Endothelial cell of umbilical vein (primary cell): ENCODE data around the gene ANHX. TPM values are rescaled to one million over a fixed set of nuclear protein-coding genes. Genes with fewer than 3 reads are reported as not detected.

Experiments
- BruUV-seq: library from RNA; stranded (reverse); fragments of 400-500 nt; replicated peaks from 2 replicates; lab custom pipeline; 2021; lab: Mats Ljungman, UMichigan
- CTCF ChIA-PET: fragments of 300-600, 350-600 bp; sonication (Branson Sonifier 250); formaldehyde crosslinking; loops from one replicate; lab custom pipeline; 2021; ENCODE audit warnings: antibody characterized with exemption, inconsistent platforms; lab: Charles Lee
- POLR2A ChIA-PET: fragments of 300-600, 350-600 bp; sonication (Branson Sonifier 250); formaldehyde crosslinking; loops from one replicate; lab custom pipeline; 2021; ENCODE audit warnings: antibody characterized with exemption, inconsistent platforms; lab: Charles Lee
- DNase-seq: peaks from one replicate; pipeline ENCODE4 v3.0.0-alpha.2; 2011; ENCODE audit warnings: low read depth, low spot score
- FAIRE-seq: peaks from 2 replicates; lab custom pipeline; 2011; peaks lifted over from hg19 to GRCh38; lab: Jason Lieb, UNC
- H2AFZ ChIP-seq: 2 replicates; pipeline ENCODE4 v1.6.0; 2012; ENCODE audit warnings: low read depth, low read length, control low read depth, inconsistent platforms
- H3K27ac ChIP-seq: 2 replicates; pipeline ENCODE4 v1.5.1; 2011; ENCODE audit warnings: low read depth, mild to moderate bottlenecking, control low read depth, low read length, moderate library complexity; ENCODE audit not compliant: insufficient read depth
- H3K27me3 ChIP-seq, 2 experiments: 2 replicates each; pipeline versions ENCODE4 v1.6.0 to v1.6.1; 2011; ENCODE audit warnings: low read length in 2 of 2, mixed read lengths in 1 of 2; ENCODE audit not compliant: control insufficient read depth in 2 of 2, insufficient read depth in 2 of 2
- H3K36me3 ChIP-seq, 2 experiments: 2 replicates in 1 of 2; 3 replicates in 1 of 2; pipeline ENCODE4 v1.5.1; 2011; ENCODE audit warnings: low read length in 2 of 2, mild to moderate bottlenecking in 1 of 2, moderate library complexity in 1 of 2; ENCODE audit not compliant: control insufficient read depth in 2 of 2, insufficient read depth in 2 of 2; ENCODE audit errors: extremely low read depth in 1 of 2
- H3K4me1 ChIP-seq: 3 replicates; pipeline ENCODE4 v1.5.1; 2011; ENCODE audit warnings: mild to moderate bottlenecking, low read length; ENCODE audit not compliant: control insufficient read depth, insufficient read depth; ENCODE audit errors: extremely low read depth
- H3K4me2 ChIP-seq: 2 replicates; pipeline ENCODE4 v1.6.1; 2011; ENCODE audit warnings: low read length, control low read depth, mixed read lengths; ENCODE audit not compliant: insufficient read depth
- H3K4me3 ChIP-seq, 3 experiments: fragments of 200-600 bp in 1 of 3; sonication (generic), shearing (Covaris generic) in 1 of 3; replicated peaks in 1 of 3; 2 replicates each; pipeline ENCODE4 v1.5.1; 2011 to 2016; ENCODE audit warnings: control low read depth in 3 of 3, low read length in 3 of 3, mild to moderate bottlenecking in 2 of 3, inconsistent platforms in 1 of 3, low read depth in 1 of 3, moderate library complexity in 1 of 3; ENCODE audit not compliant: insufficient read depth in 1 of 3
- H3K79me2 ChIP-seq: 2 replicates; pipeline ENCODE4 v1.6.0; 2012; ENCODE audit warnings: low read length, inconsistent platforms; ENCODE audit not compliant: control insufficient read depth, insufficient read depth
- H3K9ac ChIP-seq: replicated peaks from 2 replicates; pipeline ENCODE3; 2011; ENCODE audit warnings: low read length, control low read depth; ENCODE audit not compliant: insufficient read depth; ENCODE audit errors: extremely low read depth
- H3K9me1 ChIP-seq: replicated peaks from 3 replicates; pipeline ENCODE4 v1.6.0; 2011; ENCODE audit warnings: mild to moderate bottlenecking, low read length; ENCODE audit not compliant: control insufficient read depth, insufficient read depth; ENCODE audit errors: extremely low read depth
- H3K9me3 ChIP-seq: replicated peaks from 2 replicates; pipeline ENCODE4 v1.5.1; 2012; ENCODE audit warnings: low read length, inconsistent platforms; ENCODE audit not compliant: control insufficient read depth, insufficient read depth
- H4K20me1 ChIP-seq: replicated peaks from 2 replicates; pipeline ENCODE3; 2011; ENCODE audit warnings: mild to moderate bottlenecking, low read length; ENCODE audit not compliant: control insufficient read depth, insufficient read depth; ENCODE audit errors: extremely low read depth
- CTCF ChIP-seq, 2 donors: IDR thresholded peaks; 1 replicate in 1 of 2; 2 replicates in 1 of 2; pipeline ENCODE4 v1.5.1; 2011; ENCODE audit warnings: low read length in 2 of 2, mild to moderate bottlenecking in 2 of 2, moderate library complexity in 2 of 2, control low read depth in 1 of 2, inconsistent platforms in 1 of 2, low read depth in 1 of 2; ENCODE audit not compliant: insufficient read depth in 1 of 2; ENCODE audit errors: extremely low read depth in 1 of 2
- EZH2 ChIP-seq: IDR thresholded peaks from 2 replicates; pipeline ENCODE4 v1.6.1; 2012; ENCODE audit warnings: borderline replicate concordance, low read depth, mild to moderate bottlenecking, moderate library complexity, low read length, inconsistent platforms; ENCODE audit not compliant: severe bottlenecking
- FOS ChIP-seq: IDR thresholded peaks from 2 replicates; pipeline ENCODE4 v1.6.1; 2011; ENCODE audit warnings: mild to moderate bottlenecking, low read length, moderate library complexity, borderline replicate concordance; ENCODE audit not compliant: insufficient read depth
- GATA2 ChIP-seq: IDR thresholded peaks from 2 replicates; pipeline ENCODE4 v1.7.0; 2011; ENCODE audit warnings: low read depth, mild to moderate bottlenecking, moderate library complexity, mixed read lengths, low read length; ENCODE audit not compliant: insufficient read length, insufficient read depth
- JUN ChIP-seq: IDR thresholded peaks from 2 replicates; pipeline ENCODE4 v1.6.1; 2011; ENCODE audit warnings: borderline replicate concordance, low read depth; ENCODE audit not compliant: insufficient read length, insufficient read depth
- MAX ChIP-seq: IDR thresholded peaks from 2 replicates; pipeline ENCODE4 v1.6.1; 2011; ENCODE audit not compliant: insufficient read depth, insufficient read length
- MYC ChIP-seq: IDR thresholded peaks from one replicate; pipeline ENCODE4 v1.6.1; 2011; ENCODE audit warnings: mild to moderate bottlenecking, low read depth, low read length
- POLR2A ChIP-seq: IDR thresholded peaks from 2 replicates; pipeline ENCODE4 v1.6.1; 2012; ENCODE audit warnings: low read depth, mild to moderate bottlenecking, control low read depth, low read length
- dilution Hi-C: fragments of 300-500 bp; cut with MboI; formaldehyde crosslinking; loops from one replicate; pipeline ENCODE4 v1.15.0; 2019; ENCODE audit warnings: low sequenced_read_pairs; ENCODE audit not compliant: extremely low pct_ligation_motif_present
- intact Hi-C: fragments of 100-400 bp; cut with micrococcal nuclease; formaldehyde crosslinking; loops from one replicate; pipeline ENCODE4 v1.10.0; 2022
- polyA plus RNA-seq, 4 experiments: library from polyadenylated mRNA; depleted of rRNA in 3 of 4; stranded (reverse) in 3 of 4; unstranded in 1 of 4; fragments of >200 nt; gene quantifications; 2 replicates each; pipeline versions ENCODE4 v1.2.1 to v1.2.3, GENCODE V29; 2011 to 2012; ENCODE audit warnings: missing spikeins in 1 of 4
- total RNA-seq: library from RNA; stranded (reverse); gene quantifications from 2 replicates; pipeline ENCODE4 v1.2.3, GENCODE V29; 2021

Gene ANHX
- total and polyA plus RNA-seq, 2 donors (not counting 3 experiments of a cell fraction or from before 2014, with no cell fraction given): not detected

GRCh38 chr12:133234971-133235370, 706 bp downstream of the ANHX start:
- H3K36me3 ChIP-seq: no peaks in the 10 kb centered on the region
- FAIRE-seq (no peak), DNase-seq (no peak)
- H3K27me3 ChIP-seq: no peaks in the 10 kb centered on the region
- H2AFZ ChIP-seq: no peak overlapping the region
- H3K4me1 ChIP-seq: no peaks in the 10 kb centered on the region
- no peaks in the 10 kb centered on the region for H3K9me3 ChIP-seq
- ChIA-PET POLR2A (no interaction called here), CTCF (no interaction called here)
- no peaks in the 10 kb centered on the region for H4K20me1 ChIP-seq
- H3K4me2 ChIP-seq: no peak overlapping the region
- TF ChIP-seq MYC (no peak), FOS (no peak), MAX (no peak), JUN (no peak), GATA2 (no peak), EZH2 (no peak)
- H3K27ac ChIP-seq: no peak overlapping the region
- intact Hi-C loops (no loop called here), dilution Hi-C loops (no loop called here)
- H3K9me1 ChIP-seq: no peaks in the 10 kb centered on the region
- H3K79me2 ChIP-seq: no peaks in the 10 kb centered on the region
- BruUV-seq: no TSS peak
- H3K9ac ChIP-seq: no peak overlapping the region
- no peak overlapping the region for H3K4me3 ChIP-seq

DNA sequence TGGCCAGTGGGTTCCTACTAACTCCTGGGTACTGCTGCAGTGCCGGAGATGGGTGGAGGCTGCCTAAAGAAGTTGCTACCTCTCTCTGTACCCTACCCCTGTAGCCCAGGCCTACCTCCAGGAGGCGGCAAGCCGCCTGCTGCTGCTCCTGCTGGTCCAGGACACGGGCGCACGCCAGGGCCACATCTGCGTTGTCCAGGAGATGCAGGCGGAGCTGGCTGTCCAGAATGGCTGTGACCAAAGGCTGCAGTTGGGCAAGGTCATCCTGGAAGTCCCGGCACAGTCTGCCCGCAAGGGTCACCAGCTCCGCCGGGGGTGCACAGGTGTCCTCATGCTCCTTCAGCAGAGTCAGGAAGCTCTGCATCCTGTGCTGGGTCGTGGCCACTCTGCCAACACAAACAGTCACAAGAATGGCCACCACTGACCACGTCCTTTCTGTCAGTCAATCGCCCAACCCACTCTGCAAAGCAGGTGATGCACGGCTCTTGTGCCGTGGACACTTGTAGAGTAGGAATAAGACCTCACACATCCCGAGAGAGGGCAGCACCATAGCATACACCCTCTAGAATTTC, 1.6 kb downstream of the ANHX start:
- ChIA-PET CTCF (no interaction called here), POLR2A (no interaction called here)
- dilution Hi-C loops: no loop called here
- no TSS peak for BruUV-seq
- Histone ChIP-seq H3K36me3 (no peaks in the 10 kb centered on the region), H3K4me2 (no peak overlapping the region), H3K4me1 (no peaks in the 10 kb centered on the region), H4K20me1 (no peaks in the 10 kb centered on the region), H2AFZ (no peak overlapping the region), H3K4me3 (no peak overlapping the region), H3K79me2 (no peaks in the 10 kb centered on the region), H3K9me1 (no peaks in the 10 kb centered on the region), H3K27me3 (no peaks in the 10 kb centered on the region), H3K27ac (no peak overlapping the region), H3K9ac (no peak overlapping the region), H3K9me3 (no peaks in the 10 kb centered on the region)
- no peak for DNase-seq
- intact Hi-C loops: no loop called here
- TF ChIP-seq POLR2A (no peak), JUN (no peak), CTCF (IDR thresholded peaks at IDR 0.05; ENCODE audit: extremely low read depth in 1 of 2, insufficient read depth in 1 of 2, low read depth in 1 of 2, low read length in 2 of 2) (no peak), MAX (no peak)
- FAIRE-seq: no peak
